H9 (cell line): ENCODE results near the gene PC. TPM values are rescaled to one million over a fixed set of nuclear protein-coding genes. Genes with fewer than 3 reads are reported as not detected.

ENCODE experiments used
- DNase-seq: peaks from one replicate; pipeline ENCODE4 v3.0.0-alpha.2; 2017
- H2AFZ ChIP-seq: one replicate; pipeline ENCODE4 v1.6.1; 2013; ENCODE audit warnings: mild to moderate bottlenecking, low read length, control low read depth, moderate library complexity
- H2AK5ac ChIP-seq: 2 replicates; pipeline ENCODE4 v1.6.1; 2013; ENCODE audit warnings: low read length, control low read depth, mixed read lengths; ENCODE audit not compliant: insufficient read length
- H2BK120ac ChIP-seq: one replicate; pipeline ENCODE4 v1.6.1; 2013; ENCODE audit warnings: low read depth, mild to moderate bottlenecking, low read length, control low read depth, inconsistent platforms; ENCODE audit not compliant: poor library complexity, severe bottlenecking
- H2BK12ac ChIP-seq: 2 replicates; pipeline ENCODE4 v1.6.1; 2013; ENCODE audit warnings: low read length, control low read depth, mixed read lengths, low read depth; ENCODE audit not compliant: insufficient read length
- H2BK15ac ChIP-seq: 2 replicates; pipeline ENCODE4 v1.6.1; 2013; ENCODE audit warnings: low read depth, low read length, control low read depth
- H2BK20ac ChIP-seq: one replicate; pipeline ENCODE4 v1.6.1; 2013; ENCODE audit warnings: low read depth, mild to moderate bottlenecking, low read length, control low read depth, inconsistent platforms; ENCODE audit not compliant: poor library complexity, severe bottlenecking
- H2BK5ac ChIP-seq: 2 replicates; pipeline ENCODE4 v1.6.1; 2013; ENCODE audit warnings: low read length, control low read depth, mixed read lengths; ENCODE audit not compliant: insufficient read length
- H3K14ac ChIP-seq: 2 replicates; pipeline ENCODE4 v1.6.1; 2013; ENCODE audit warnings: low read length, control low read depth; ENCODE audit not compliant: insufficient read depth
- H3K18ac ChIP-seq: 2 replicates; pipeline ENCODE4 v1.6.1; 2013; ENCODE audit warnings: low read depth, mild to moderate bottlenecking, mixed read lengths, low read length, control low read depth; ENCODE audit not compliant: insufficient read length
- H3K23ac ChIP-seq: 2 replicates; pipeline ENCODE4 v1.6.1; 2013; ENCODE audit warnings: low read length, control low read depth, mixed read lengths, low read depth; ENCODE audit not compliant: insufficient read length
- H3K23me2 ChIP-seq: 2 replicates; pipeline ENCODE4 v1.6.1; 2013; ENCODE audit warnings: low read depth, mild to moderate bottlenecking, mixed read lengths, low read length, control low read depth; ENCODE audit not compliant: insufficient read length, poor library complexity, severe bottlenecking
- H3K27ac ChIP-seq: 2 replicates; pipeline ENCODE4 v1.5.1; 2013; ENCODE audit warnings: low read length, control low read depth, mixed read lengths, low read depth; ENCODE audit not compliant: insufficient read length
- H3K27me3 ChIP-seq: 2 replicates; pipeline ENCODE4 v1.6.1; 2013; ENCODE audit warnings: low read length, control low read depth, inconsistent platforms; ENCODE audit not compliant: insufficient read depth
- H3K4ac ChIP-seq: 2 replicates; pipeline ENCODE4 v1.6.1; 2013; ENCODE audit warnings: low read depth, mild to moderate bottlenecking, control low read depth, inconsistent platforms, low read length, moderate library complexity
- H3K4me1 ChIP-seq: 2 replicates; pipeline ENCODE4 v1.6.1; 2013; ENCODE audit warnings: low read length, control low read depth, inconsistent platforms; ENCODE audit not compliant: insufficient read depth
- H3K4me2 ChIP-seq: 2 replicates; pipeline ENCODE4 v1.6.1; 2013; ENCODE audit warnings: low read length, control low read depth, mixed read lengths; ENCODE audit not compliant: insufficient read length, insufficient read depth
- H3K56ac ChIP-seq: 2 replicates; pipeline ENCODE4 v1.6.1; 2013; ENCODE audit warnings: low read depth, mild to moderate bottlenecking, mixed read lengths, low read length, control low read depth; ENCODE audit not compliant: insufficient read length
- H3K79me1 ChIP-seq: 2 replicates; pipeline ENCODE4 v1.6.1; 2013; ENCODE audit warnings: low read depth, mild to moderate bottlenecking, moderate library complexity, low read length, control low read depth, inconsistent platforms; ENCODE audit not compliant: insufficient read depth, poor library complexity, severe bottlenecking
- H3K79me2 ChIP-seq: 2 replicates; pipeline ENCODE4 v1.6.1; 2013; ENCODE audit warnings: low read length, control low read depth, inconsistent platforms; ENCODE audit not compliant: insufficient read depth
- H3K9ac ChIP-seq: 2 replicates; pipeline ENCODE4 v1.6.1; 2013; ENCODE audit warnings: low read length, control low read depth, mixed read lengths; ENCODE audit not compliant: insufficient read length; ENCODE audit errors: extremely low read depth
- H3K9me3 ChIP-seq: one replicate; pipeline ENCODE4 v1.6.1; 2013; ENCODE audit warnings: low read depth, low read length, inconsistent platforms; ENCODE audit not compliant: control insufficient read depth
- H3T11ph ChIP-seq: one replicate; pipeline ENCODE4 v1.6.1; 2013; ENCODE audit warnings: mild to moderate bottlenecking, low read length, control low read depth, inconsistent platforms
- H4K20me1 ChIP-seq: one replicate; pipeline ENCODE4 v1.6.1; 2013; ENCODE audit not compliant: control insufficient read depth, insufficient read length, insufficient read depth
- H4K5ac ChIP-seq: 2 replicates; pipeline ENCODE4 v1.6.1; 2013; ENCODE audit warnings: low read depth, mild to moderate bottlenecking, mixed read lengths, low read length, control low read depth; ENCODE audit not compliant: insufficient read length
- H4K8ac ChIP-seq: replicated peaks from 2 replicates; pipeline ENCODE4 v1.6.1; 2013; ENCODE audit warnings: low read length, control low read depth, mixed read lengths, low read depth; ENCODE audit not compliant: insufficient read length
- H4K91ac ChIP-seq: 2 replicates; pipeline ENCODE4 v1.6.1; 2013; ENCODE audit warnings: low read depth, mild to moderate bottlenecking, moderate library complexity, mixed read lengths, low read length, control low read depth; ENCODE audit not compliant: insufficient read length
- H3K27ac Mint-ChIP-seq, 3 experiments: 2 replicates in 2 of 3; 3 replicates in 1 of 3; pipeline ENCODE4 v1.8.0; 2020 to 2021; ENCODE audit warnings: mixed read lengths in 3 of 3, mild to moderate bottlenecking in 1 of 3, moderate library complexity in 1 of 3
- H3K27me3 Mint-ChIP-seq: 2 replicates; pipeline ENCODE4 v1.8.0; 2021; ENCODE audit warnings: low read depth, mild to moderate bottlenecking, moderate library complexity, mixed read lengths
- H3K36me3 Mint-ChIP-seq, 3 experiments: 2 replicates in 2 of 3; 3 replicates in 1 of 3; pipeline ENCODE4 v1.8.0; 2020 to 2021; ENCODE audit warnings: low read depth in 3 of 3, mixed read lengths in 3 of 3; ENCODE audit not compliant: insufficient read depth in 1 of 3
- H3K4me1 Mint-ChIP-seq, 2 experiments: 2 replicates each; pipeline ENCODE4 v1.8.0; 2020; ENCODE audit warnings: mixed read lengths in 2 of 2
- H3K4me3 Mint-ChIP-seq, 2 experiments: 2 replicates in 1 of 2; 3 replicates in 1 of 2; pipeline ENCODE4 v1.8.0; 2020 to 2021; ENCODE audit warnings: mild to moderate bottlenecking in 2 of 2, mixed read lengths in 2 of 2, moderate library complexity in 1 of 2
- H3K9me3 Mint-ChIP-seq, 2 experiments: 2 replicates in 1 of 2; 3 replicates in 1 of 2; pipeline ENCODE4 v1.8.0; 2020; ENCODE audit warnings: mild to moderate bottlenecking in 2 of 2, mixed read lengths in 2 of 2, moderate library complexity in 1 of 2
- CTCF ChIP-seq: fragments of 200-600 bp; sonication (generic); conservative IDR thresholded peaks from 3 replicates; pipeline ENCODE4 v1.8.0; 2021; ENCODE audit warnings: antibody characterized with exemption, mild to moderate bottlenecking
- WGBS: extraction: QIAGEN DNeasy Blood & Tissue Kit; methylation state at CpG from one replicate; pipeline ENCODE4 v1.1.7; 2013; ENCODE audit warnings: missing lambda C conversion rate, low lambda C conversion rate, mixed read lengths; ENCODE audit not compliant: insufficient read length; ENCODE audit errors: extremely low coverage; 5-methylcytosine and 5-hydroxymethylcytosine counted together
- total RNA-seq: library from RNA; stranded (reverse); gene quantifications from 2 replicates; pipeline ENCODE4 v1.2.1, GENCODE V29; 2021

Gene PC
- total RNA-seq, 1 experiment from 2014 or later: 32.6 TPM

- TF ChIP-seq CTCF: no peak
- Mint-ChIP-seq H3K4me1 (peaks cover 14 to 16% of the 10 kb centered on the region in 2 experiments), H3K9me3 (no peaks in the 10 kb centered on the region), H3K27ac (peak overlapping the region in 2 of 3 experiments; percentile 90 to 95; a peak in 3 of 7 replicates), H3K4me3 (peak overlapping the region; percentile 91 to 95), H3K27me3 (peaks cover 2% of the 10 kb centered on the region; the same call in 1 of the 2 replicates), H3K36me3 (peaks cover 13 to 59% (median 37%) of the 10 kb centered on the region in 3 experiments)
- Histone ChIP-seq H3K79me1 (peaks cover 7% of the 10 kb centered on the region), H3K9me3 (no peaks in the 10 kb centered on the region), H4K8ac (no peak overlapping the region), H2BK5ac (no peak overlapping the region), H4K5ac (no peak overlapping the region), H3K79me2 (peaks cover 10% of the 10 kb centered on the region; the same call in 1 of the 2 replicates), H2BK15ac (no peak overlapping the region), H2BK12ac (no peak overlapping the region), H2BK120ac (no peak overlapping the region), H3K27me3 (no peaks in the 10 kb centered on the region), H3K56ac (no peak overlapping the region), H3T11ph (no peak overlapping the region), H2BK20ac (no peak overlapping the region), H2AFZ (no peak overlapping the region), H2AK5ac (no peak overlapping the region), H3K4me1 (no peaks in the 10 kb centered on the region), H3K23me2 (peaks cover 5% of the 10 kb centered on the region), H3K4ac (no peak overlapping the region), H3K23ac (no peak overlapping the region), H3K14ac (peak overlapping the region; percentile 91; the same call in 1 of the 2 replicates), H3K9ac (peak overlapping the region; percentile 62), H3K4me2 (peak overlapping the region; percentile 82), H4K20me1 (no peaks in the 10 kb centered on the region), H3K27ac (no peak overlapping the region), H4K91ac (no peak overlapping the region), H3K18ac (no peak overlapping the region)
- WGBS: no CpG with 5 or more reads among the region's 11 CpGs
- no peak for DNase-seq
Observed at GRCh38 chr11:66842501-66842895, 115.7 kb downstream of the PC start.
